OCI-LY7 (cell line): Measurements from ENCODE around the gene UCN3.

Experiments used
- CTCF ChIP-seq: fragments of 200-600 bp; sonication (generic); conservative IDR thresholded peaks from 2 replicates; pipeline ENCODE4 v1.5.1; 2014; ENCODE audit warnings: mild to moderate bottlenecking, antibody characterized with exemption, low read length, moderate library complexity, mixed read lengths
- EZH2phosphoT487 ChIP-seq: fragments of 200-600 bp; sonication (generic); IDR thresholded peaks from 2 replicates; pipeline ENCODE4 v1.6.1; 2018; ENCODE audit warnings: low read depth, borderline replicate concordance, mild to moderate bottlenecking, mixed run types, antibody characterized with exemption, low read length, moderate library complexity, mixed read lengths

GRCh38 chr10:5362873-5363272 is 1.9 kb upstream of the UCN3 start:
- TF ChIP-seq EZH2phosphoT487 (no peak), CTCF (no peak)
